GM18907 (cell line): ENCODE data around the gene KRTAP5-3.

Source experiments
- ATAC-seq: cut with Tn5 transposase; IDR thresholded peaks from one replicate; pipeline ENCODE4 v1.9.1; 2021; ENCODE audit warnings: mild to moderate bottlenecking, moderate library complexity; ENCODE audit not compliant: unreplicated experiment

KRTAP5-3 gene

GRCh38 chr11:1643146-1643690 lies 35.0 kb upstream of the KRTAP5-3 start:
- ATAC-seq, result no peak

GRCh38 chr11:1642288-1643145 lies 34.3 kb upstream of the KRTAP5-3 start:
- no peak for ATAC-seq

- no peak for ATAC-seq
Measured at GRCh38 chr11:1641096-1641495, 32.8 kb upstream of the KRTAP5-3 start.

- ATAC-seq, result no peak
Measured at GRCh38 chr11:1640076-1640946, 32.0 kb upstream of the KRTAP5-3 start.

GRCh38 chr11:1639666-1640065 lies 31.4 kb upstream of the KRTAP5-3 start:
- no peak for ATAC-seq

- no peak for ATAC-seq
Measured at GRCh38 chr11:1639102-1639620, 30.9 kb upstream of the KRTAP5-3 start.

- no peak for ATAC-seq
Measured at GRCh38 chr11:1638344-1638743, 30.1 kb upstream of the KRTAP5-3 start.

GRCh38 chr11:1637628-1638027 lies 29.4 kb upstream of the KRTAP5-3 start:
- no peak for ATAC-seq

GRCh38 chr11:1636291-1636950 lies 28.2 kb upstream of the KRTAP5-3 start:
- ATAC-seq, result no peak

- no peak for ATAC-seq
Measured at GRCh38 chr11:1633864-1634263, 25.6 kb upstream of the KRTAP5-3 start.

GRCh38 chr11:1632053-1632714 lies 23.9 kb upstream of the KRTAP5-3 start:
- no peak for ATAC-seq

GRCh38 chr11:1631066-1631568 lies 22.9 kb upstream of the KRTAP5-3 start:
- no peak for ATAC-seq

- ATAC-seq, result no peak
Measured at GRCh38 chr11:1630271-1630670, 22.0 kb upstream of the KRTAP5-3 start.

GRCh38 chr11:1629326-1630185 lies 21.3 kb upstream of the KRTAP5-3 start, which contains the start of gene KRTAP5-5:
Gene KRTAP5-5, plus strand, starts transcription at chr11:1629775. Its CDS starts 66 bp downstream, at chr11:1629841.
- no peak for ATAC-seq

- no peak for ATAC-seq
Measured at GRCh38 chr11:1628506-1629325, 20.5 kb upstream of the KRTAP5-3 start.

GRCh38 chr11:1625541-1625940 lies 17.3 kb upstream of the KRTAP5-3 start:
- ATAC-seq, result no peak

GRCh38 chr11:1624621-1625020 lies 16.4 kb upstream of the KRTAP5-3 start:
- ATAC-seq, result no peak

- no peak for ATAC-seq
Measured at GRCh38 chr11:1623716-1624115, 15.5 kb upstream of the KRTAP5-3 start.
